C4-2B (cell line): ENCODE results near the gene ITIH4.

Experiments
- ZFX ChIP-seq: fragments of 450-650 bp; IDR thresholded peaks from 2 replicates; pipeline ENCODE4 v1.6.1; 2017
- TF ChIP-seq, protein P1 (sequence below): fragments of 450-650 bp; conservative IDR thresholded peaks from 2 replicates; pipeline ENCODE4 v1.5.1; 2017; ENCODE audit warnings: mild to moderate bottlenecking

DNA sequence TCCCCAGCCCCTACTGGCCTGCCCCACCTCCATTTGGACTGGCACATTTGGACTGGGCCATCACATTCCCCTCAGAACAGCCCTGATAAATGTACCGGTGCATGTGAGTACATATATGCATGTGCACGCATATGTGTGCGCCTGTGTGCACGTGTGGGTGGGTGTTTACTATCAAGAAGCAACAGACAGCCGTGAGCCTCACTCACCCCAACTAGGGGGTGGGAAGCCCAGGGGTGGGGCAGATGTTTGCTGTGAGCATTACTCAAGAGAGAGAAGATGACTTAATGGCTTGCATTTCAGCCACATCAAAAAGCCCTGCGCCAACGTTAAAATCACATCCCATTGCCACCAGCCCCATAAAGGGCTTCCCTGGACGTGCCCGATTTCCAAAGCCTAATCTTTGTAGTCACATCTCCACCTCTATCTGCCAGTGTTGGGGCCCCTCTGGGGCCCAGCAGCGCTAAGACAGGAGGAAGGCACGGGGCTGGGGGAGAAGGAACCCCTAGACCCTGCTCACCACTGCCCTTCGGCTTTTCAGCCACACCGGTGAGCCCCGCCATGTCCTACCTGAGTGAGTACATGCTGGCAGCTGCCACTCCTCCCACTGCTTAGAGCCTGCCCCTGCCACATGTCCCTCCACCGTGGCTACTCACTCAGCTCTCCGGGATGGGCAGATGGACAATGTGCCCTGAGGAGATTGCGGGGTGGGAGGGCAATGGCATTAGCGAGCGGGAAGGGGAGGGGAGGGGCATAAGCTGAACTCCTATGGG, 25.0 kb downstream of the ITIH4 start:
- TF ChIP-seq, protein P1, sequence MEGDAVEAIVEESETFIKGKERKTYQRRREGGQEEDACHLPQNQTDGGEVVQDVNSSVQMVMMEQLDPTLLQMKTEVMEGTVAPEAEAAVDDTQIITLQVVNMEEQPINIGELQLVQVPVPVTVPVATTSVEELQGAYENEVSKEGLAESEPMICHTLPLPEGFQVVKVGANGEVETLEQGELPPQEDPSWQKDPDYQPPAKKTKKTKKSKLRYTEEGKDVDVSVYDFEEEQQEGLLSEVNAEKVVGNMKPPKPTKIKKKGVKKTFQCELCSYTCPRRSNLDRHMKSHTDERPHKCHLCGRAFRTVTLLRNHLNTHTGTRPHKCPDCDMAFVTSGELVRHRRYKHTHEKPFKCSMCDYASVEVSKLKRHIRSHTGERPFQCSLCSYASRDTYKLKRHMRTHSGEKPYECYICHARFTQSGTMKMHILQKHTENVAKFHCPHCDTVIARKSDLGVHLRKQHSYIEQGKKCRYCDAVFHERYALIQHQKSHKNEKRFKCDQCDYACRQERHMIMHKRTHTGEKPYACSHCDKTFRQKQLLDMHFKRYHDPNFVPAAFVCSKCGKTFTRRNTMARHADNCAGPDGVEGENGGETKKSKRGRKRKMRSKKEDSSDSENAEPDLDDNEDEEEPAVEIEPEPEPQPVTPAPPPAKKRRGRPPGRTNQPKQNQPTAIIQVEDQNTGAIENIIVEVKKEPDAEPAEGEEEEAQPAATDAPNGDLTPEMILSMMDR, result no peak
- no peak for TF ChIP-seq ZFX
